Measurements from ENCODE around the gene DNAJC5. TPM values are rescaled to one million over a fixed set of nuclear protein-coding genes. Genes with fewer than 3 reads are reported as not detected.

The DNAJC5 gene
- total and polyA plus RNA-seq, 2 donors (not counting 3 experiments of a cell fraction or from before 2014, with no cell fraction given) = 44.7 to 60.3 TPM

DNA sequence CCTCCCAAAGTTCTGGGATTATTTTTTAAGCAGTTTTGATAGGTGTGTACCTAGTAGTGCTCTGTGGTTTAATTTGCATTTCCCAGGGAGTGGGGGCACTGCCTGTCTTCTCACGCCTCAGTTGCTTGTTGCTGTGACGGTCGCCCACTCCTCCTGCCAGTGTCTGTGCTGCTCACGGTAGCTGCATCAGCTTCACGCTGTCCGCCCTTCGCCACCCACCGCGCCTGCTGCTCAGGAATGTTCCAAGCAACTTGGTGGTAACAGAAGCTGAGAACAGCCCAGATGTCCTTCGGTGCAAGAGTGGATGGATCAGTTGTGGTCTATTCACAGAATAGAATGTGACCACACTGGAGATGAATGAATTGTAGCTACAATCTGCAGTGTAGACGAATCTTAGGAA lies 22.9 kb downstream of the DNAJC5 start:
- peaks cover 0 to 9% of the 10 kb centered on the region in 2 experiments for H3K36me3 ChIP-seq (ENCODE audit: control insufficient read depth in 2 of 2, extremely low read depth in 1 of 2, insufficient read depth in 2 of 2, low read length in 2 of 2)
- ChIA-PET CTCF (interaction anchor here (0.7 to 1.7 kb wide), 4 partner anchors 16 to 56 kb away, joined by 3 to 5 read pairs (median 4); no protein-coding TSS in a partner anchor), POLR2A (no interaction called here)
- H3K4me2 ChIP-seq (ENCODE audit: insufficient read depth, low read length) = no peak overlapping the region
- no peak overlapping the region for H3K4me3 ChIP-seq (replicated peaks in 1 of 3; ENCODE audit: insufficient read depth in 1 of 3, low read depth in 1 of 3, low read length in 3 of 3)
- H3K4me1 ChIP-seq (ENCODE audit: control insufficient read depth, extremely low read depth, insufficient read depth, low read length) = no peaks in the 10 kb centered on the region
- TF ChIP-seq EZH2 (IDR thresholded peaks at IDR 0.05; ENCODE audit: borderline replicate concordance, low read depth, low read length, severe bottlenecking) = no peak
- no peak for TF ChIP-seq JUN (IDR thresholded peaks at IDR 0.05; ENCODE audit: borderline replicate concordance, insufficient read depth, insufficient read length, low read depth)
- TF ChIP-seq MYC (IDR thresholded peaks at IDR 0.05; ENCODE audit: low read depth, low read length) = no peak
- TF ChIP-seq POLR2AphosphoS5 (IDR thresholded peaks at IDR 0.05; ENCODE audit: insufficient read depth, low read depth, low read length) = no peak
- TF ChIP-seq, protein P1, sequence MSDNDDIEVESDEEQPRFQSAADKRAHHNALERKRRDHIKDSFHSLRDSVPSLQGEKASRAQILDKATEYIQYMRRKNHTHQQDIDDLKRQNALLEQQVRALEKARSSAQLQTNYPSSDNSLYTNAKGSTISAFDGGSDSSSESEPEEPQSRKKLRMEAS (IDR thresholded peaks at IDR 0.05; ENCODE audit: insufficient read depth, insufficient read length) = no peak
- TF ChIP-seq GATA2 (IDR thresholded peaks at IDR 0.05; ENCODE audit: insufficient read depth, insufficient read length, low read depth, low read length) = no peak
- no peak for TF ChIP-seq POLR2A (IDR thresholded peaks at IDR 0.05; ENCODE audit: low read depth, low read length)
- TF ChIP-seq FOS (IDR thresholded peaks at IDR 0.05; ENCODE audit: borderline replicate concordance, insufficient read depth, low read length) = no peak
- TF ChIP-seq, protein P2, sequence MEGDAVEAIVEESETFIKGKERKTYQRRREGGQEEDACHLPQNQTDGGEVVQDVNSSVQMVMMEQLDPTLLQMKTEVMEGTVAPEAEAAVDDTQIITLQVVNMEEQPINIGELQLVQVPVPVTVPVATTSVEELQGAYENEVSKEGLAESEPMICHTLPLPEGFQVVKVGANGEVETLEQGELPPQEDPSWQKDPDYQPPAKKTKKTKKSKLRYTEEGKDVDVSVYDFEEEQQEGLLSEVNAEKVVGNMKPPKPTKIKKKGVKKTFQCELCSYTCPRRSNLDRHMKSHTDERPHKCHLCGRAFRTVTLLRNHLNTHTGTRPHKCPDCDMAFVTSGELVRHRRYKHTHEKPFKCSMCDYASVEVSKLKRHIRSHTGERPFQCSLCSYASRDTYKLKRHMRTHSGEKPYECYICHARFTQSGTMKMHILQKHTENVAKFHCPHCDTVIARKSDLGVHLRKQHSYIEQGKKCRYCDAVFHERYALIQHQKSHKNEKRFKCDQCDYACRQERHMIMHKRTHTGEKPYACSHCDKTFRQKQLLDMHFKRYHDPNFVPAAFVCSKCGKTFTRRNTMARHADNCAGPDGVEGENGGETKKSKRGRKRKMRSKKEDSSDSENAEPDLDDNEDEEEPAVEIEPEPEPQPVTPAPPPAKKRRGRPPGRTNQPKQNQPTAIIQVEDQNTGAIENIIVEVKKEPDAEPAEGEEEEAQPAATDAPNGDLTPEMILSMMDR (IDR thresholded peaks at IDR 0.05; ENCODE audit: extremely low read depth in 1 of 2, insufficient read depth in 1 of 2, low read depth in 1 of 2, low read length in 2 of 2) = no peak
- H3K27me3 ChIP-seq (ENCODE audit: control insufficient read depth in 2 of 2, insufficient read depth in 2 of 2, low read length in 2 of 2) = no peaks in the 10 kb centered on the region
- no peaks in the 10 kb centered on the region for H4K20me1 ChIP-seq (replicated peaks; ENCODE audit: control insufficient read depth, extremely low read depth, insufficient read depth, low read length)
- no peak overlapping the region for H3K27ac ChIP-seq (ENCODE audit: insufficient read depth, low read depth, low read length)
- H3K9me3 ChIP-seq (replicated peaks; ENCODE audit: control insufficient read depth, insufficient read depth, low read length) = no peaks in the 10 kb centered on the region
- peaks cover 82% of the 10 kb centered on the region for H3K79me2 ChIP-seq (ENCODE audit: control insufficient read depth, insufficient read depth, low read length)
- BruUV-seq (replicated peaks) = no TSS peak
- H3K9ac ChIP-seq (replicated peaks; ENCODE audit: extremely low read depth, insufficient read depth, low read length) = no peak overlapping the region
- H2AFZ ChIP-seq (ENCODE audit: low read depth, low read length) = no peak overlapping the region
- dilution Hi-C loops (cut with MboI; ENCODE audit: extremely low pct_ligation_motif_present, low sequenced_read_pairs) (no loop called here), intact Hi-C loops (cut with micrococcal nuclease) (no loop called here)
- DNase-seq (ENCODE audit: low read depth, low spot score) (no peak), FAIRE-seq (no peak)
- H3K9me1 ChIP-seq (replicated peaks; ENCODE audit: control insufficient read depth, extremely low read depth, insufficient read depth, low read length) = no peaks in the 10 kb centered on the region
